ENCODE measurements around the gene EFNA3.

GRCh38 chr1:155092641-155093040, 14.0 kb downstream of the EFNA3 start:
- TF ChIP-seq CTCF (conservative IDR thresholded peaks at IDR 0.05; ENCODE audit: low read depth, low read length) (no peak), EZH2 (IDR thresholded peaks at IDR 0.05; ENCODE audit: low read length, unreplicated experiment) (no peak)

Measured in PC-3 (cell line).